ENCODE results near the gene ZNF511.

Gene ZNF511

GRCh38 chr10:133357285-133358161 lies 48.8 kb downstream of the ZNF511 start, which contains the start of gene FUOM:
Gene FUOM (minus strand): TSS chr10:133358019. CDS start chr10:133358007, 12 bp downstream.
- TF ChIP-seq TEAD4 (IDR thresholded peaks at IDR 0.05) (no peak), YY1 (IDR thresholded peaks at IDR 0.05; ENCODE audit: low read depth) (peak; percentile 73), TAF1 (IDR thresholded peaks at IDR 0.05; ENCODE audit: low read depth) (no peak; the same call in 1 of the 2 replicates), ZBTB7A (IDR thresholded peaks at IDR 0.05; ENCODE audit: low read depth) (peak; percentile 92), EP300 (IDR thresholded peaks at IDR 0.05; ENCODE audit: borderline replicate concordance) (no peak), EGR1 (IDR thresholded peaks at IDR 0.05) (peak; percentile 88), FOXM1 (IDR thresholded peaks at IDR 0.05; ENCODE audit: borderline replicate concordance, low read depth) (no peak), USF1 (IDR thresholded peaks at IDR 0.05) (0 out of 2 replicates have a peak, but pooled peaks have one; percentile 11), MAX (IDR thresholded peaks at IDR 0.05) (peak; percentile 93)

- TF ChIP-seq TEAD4 (IDR thresholded peaks at IDR 0.05) (no peak), CEBPB (IDR thresholded peaks at IDR 0.05) (no peak), ZBTB7A (IDR thresholded peaks at IDR 0.05; ENCODE audit: low read depth) (no peak), FOXM1 (IDR thresholded peaks at IDR 0.05; ENCODE audit: borderline replicate concordance, low read depth) (no peak), MAX (IDR thresholded peaks at IDR 0.05) (no peak), USF1 (IDR thresholded peaks at IDR 0.05) (no peak), TCF12 (IDR thresholded peaks at IDR 0.05; ENCODE audit: low read depth) (no peak), NFIC (IDR thresholded peaks at IDR 0.05) (no peak), YY1 (IDR thresholded peaks at IDR 0.05; ENCODE audit: low read depth) (no peak), EP300 (IDR thresholded peaks at IDR 0.05; ENCODE audit: borderline replicate concordance) (no peak), RAD21 (IDR thresholded peaks at IDR 0.05; ENCODE audit: low read depth) (no peak), TAF1 (IDR thresholded peaks at IDR 0.05; ENCODE audit: low read depth) (no peak), EGR1 (IDR thresholded peaks at IDR 0.05) (no peak), REST (IDR thresholded peaks at IDR 0.05; ENCODE audit: low read depth) (no peak), CREB1 (IDR thresholded peaks at IDR 0.05; ENCODE audit: low read depth) (no peak)
Observed at GRCh38 chr10:133358162-133358924, 49.6 kb downstream of the ZNF511 start.

GRCh38 chr10:133358925-133359310 lies 50.2 kb downstream of the ZNF511 start:
- TF ChIP-seq REST (IDR thresholded peaks at IDR 0.05; ENCODE audit: low read depth) (no peak), ZBTB7A (IDR thresholded peaks at IDR 0.05; ENCODE audit: low read depth) (no peak), TEAD4 (IDR thresholded peaks at IDR 0.05) (no peak), MAX (IDR thresholded peaks at IDR 0.05) (no peak), YY1 (IDR thresholded peaks at IDR 0.05; ENCODE audit: low read depth) (no peak), TCF12 (IDR thresholded peaks at IDR 0.05; ENCODE audit: low read depth) (no peak)

- TF ChIP-seq TEAD4 (IDR thresholded peaks at IDR 0.05) (no peak), REST (IDR thresholded peaks at IDR 0.05; ENCODE audit: low read depth) (no peak), EP300 (IDR thresholded peaks at IDR 0.05; ENCODE audit: borderline replicate concordance) (no peak), NFIC (IDR thresholded peaks at IDR 0.05) (peak; percentile 92)
Observed at GRCh38 chr10:133359554-133359971, 50.8 kb downstream of the ZNF511 start.
